Middle frontal gyrus (tissue), 1 donor: ENCODE results near the gene OR9G1.
"Not testable (repeated sequence)": the region's sequence is repeated elsewhere in the genome, so short reads cannot be mapped to it uniquely, and the experiment has no call there.

Experiments used
- DNase-seq: peaks from one replicate; pipeline ENCODE4 v3.0.0-alpha.2; 2015; ENCODE audit warnings: low spot score; ENCODE audit errors: extremely low spot score

OR9G1 gene

GRCh38 chr11:56698795-56699194 lies at the start of gene OR9G1:
OR9G1 (plus strand) TSS chr11:56699095; CDS start chr11:56700388, 1,293 bp downstream.
- no peak for DNase-seq

- DNase-seq: no peak
Measured at GRCh38 chr11:56659755-56660154, 39.1 kb upstream of the OR9G1 start.

- no peak for DNase-seq
Measured at GRCh38 chr11:56663386-56663785, 35.5 kb upstream of the OR9G1 start, which contains the start of gene OR5AR1. OR5AR1 (plus strand) TSS chr11:56663686; CDS start chr11:56663686, 0 bp downstream.

GRCh38 chr11:56670984-56671383 lies 27.9 kb upstream of the OR9G1 start:
- no peak for DNase-seq

- no peak for DNase-seq
Measured at GRCh38 chr11:56688554-56689100, 10.3 kb upstream of the OR9G1 start.

- DNase-seq: not testable (repeated sequence)
Measured at GRCh38 chr11:56691179-56691578, 7.7 kb upstream of the OR9G1 start.

GRCh38 chr11:56693428-56693827 lies 5.5 kb upstream of the OR9G1 start:
- no peak for DNase-seq

GRCh38 chr11:56700242-56700913 lies 1.5 kb downstream of the OR9G1 start:
- DNase-seq: no peak

GRCh38 chr11:56700914-56701485 lies 2.1 kb downstream of the OR9G1 start:
- no peak for DNase-seq

GRCh38 chr11:56705784-56706396 lies 7.0 kb downstream of the OR9G1 start:
- DNase-seq: no peak

GRCh38 chr11:56706486-56706885 lies 7.6 kb downstream of the OR9G1 start:
- no peak for DNase-seq

- DNase-seq: no peak
Measured at GRCh38 chr11:56714206-56714605, 15.3 kb downstream of the OR9G1 start.

- DNase-seq: no peak
Measured at GRCh38 chr11:56716379-56716854, 17.5 kb downstream of the OR9G1 start.

GRCh38 chr11:56720513-56720912 lies 21.6 kb downstream of the OR9G1 start:
- DNase-seq: no peak

- DNase-seq: no peak
Measured at GRCh38 chr11:56740107-56740506, 41.2 kb downstream of the OR9G1 start.

- no peak for DNase-seq
Measured at GRCh38 chr11:56740886-56741285, 42.0 kb downstream of the OR9G1 start.

- no peak for DNase-seq
Measured at GRCh38 chr11:56748597-56748996, 49.7 kb downstream of the OR9G1 start, which contains the start of gene OR9G4. OR9G4 (minus strand) TSS chr11:56748697; CDS start chr11:56743766, 4,931 bp downstream.

GRCh38 chr11:56750190-56750589 lies 51.3 kb downstream of the OR9G1 start:
- DNase-seq: no peak

GRCh38 chr11:56751480-56751879 lies 52.6 kb downstream of the OR9G1 start:
- DNase-seq: no peak
